ENCODE measurements around the gene GPA33. TPM values are rescaled to one million over a fixed set of nuclear protein-coding genes. Genes with fewer than 3 reads are reported as not detected.

The GPA33 gene
- total and polyA plus RNA-seq, 11 donors = 0.15 to 3.6 (median 1.1) TPM; not detected in 1

GRCh38 chr1:167127236-167127635, 37.1 kb upstream of the GPA33 start:
- TF ChIP-seq POLR2A (IDR thresholded peaks at IDR 0.05) = no peak
- TF ChIP-seq, protein P1, sequence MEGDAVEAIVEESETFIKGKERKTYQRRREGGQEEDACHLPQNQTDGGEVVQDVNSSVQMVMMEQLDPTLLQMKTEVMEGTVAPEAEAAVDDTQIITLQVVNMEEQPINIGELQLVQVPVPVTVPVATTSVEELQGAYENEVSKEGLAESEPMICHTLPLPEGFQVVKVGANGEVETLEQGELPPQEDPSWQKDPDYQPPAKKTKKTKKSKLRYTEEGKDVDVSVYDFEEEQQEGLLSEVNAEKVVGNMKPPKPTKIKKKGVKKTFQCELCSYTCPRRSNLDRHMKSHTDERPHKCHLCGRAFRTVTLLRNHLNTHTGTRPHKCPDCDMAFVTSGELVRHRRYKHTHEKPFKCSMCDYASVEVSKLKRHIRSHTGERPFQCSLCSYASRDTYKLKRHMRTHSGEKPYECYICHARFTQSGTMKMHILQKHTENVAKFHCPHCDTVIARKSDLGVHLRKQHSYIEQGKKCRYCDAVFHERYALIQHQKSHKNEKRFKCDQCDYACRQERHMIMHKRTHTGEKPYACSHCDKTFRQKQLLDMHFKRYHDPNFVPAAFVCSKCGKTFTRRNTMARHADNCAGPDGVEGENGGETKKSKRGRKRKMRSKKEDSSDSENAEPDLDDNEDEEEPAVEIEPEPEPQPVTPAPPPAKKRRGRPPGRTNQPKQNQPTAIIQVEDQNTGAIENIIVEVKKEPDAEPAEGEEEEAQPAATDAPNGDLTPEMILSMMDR (IDR thresholded peaks at IDR 0.05) = no peak
- peaks cover 0 to 7% (median 0%) of the 10 kb centered on the region in 9 donors for H3K27me3 ChIP-seq
- DNase-seq (no peak), ATAC-seq (no peak)
- no peaks in the 10 kb centered on the region for H3K9me3 ChIP-seq
- H3K27ac ChIP-seq = no peak overlapping the region
- intact Hi-C loops (cut with DNase I) = loop anchor here in 2 of 10 donors (5.0 to 10.0 kb wide), 3 partner anchors 60 to 90 kb away; no protein-coding TSS in a partner anchor
- H3K4me3 ChIP-seq = no peak overlapping the region
- peaks cover 0 to 73% (median 12%) of the 10 kb centered on the region in 9 donors for H3K36me3 ChIP-seq
- H3K4me1 ChIP-seq = peaks cover 0 to 11% (median 0%) of the 10 kb centered on the region in 12 donors
- 89 to 96% (median 94%) methylated on average over 5 of the region's 5 CpGs for whole genome bisulfite sequencing, 4 donors

DNA sequence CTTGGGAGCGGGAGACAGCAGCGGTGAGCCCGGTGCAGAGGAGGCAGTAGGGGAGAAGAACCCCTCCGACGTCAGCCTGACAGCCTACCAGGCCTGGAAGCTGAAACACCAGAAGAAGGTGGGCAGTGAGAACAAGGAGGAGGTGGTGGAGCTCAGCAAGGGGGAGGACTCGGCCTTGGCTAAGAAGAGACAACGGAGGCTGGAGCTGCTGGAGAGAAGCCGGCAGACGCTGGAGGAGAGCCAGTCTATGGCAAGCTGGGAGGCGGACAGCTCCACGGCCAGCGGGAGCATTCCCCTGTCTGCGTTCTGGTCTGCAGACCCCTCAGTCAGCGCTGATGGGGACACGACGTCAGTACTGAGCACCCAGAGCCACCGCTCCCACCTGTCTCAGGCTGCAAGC, 36.6 kb upstream of the GPA33 start:
- no peak overlapping the region for H3K27ac ChIP-seq
- peaks cover 0 to 11% (median 0%) of the 10 kb centered on the region in 12 donors for H3K4me1 ChIP-seq
- H3K27me3 ChIP-seq = peaks cover 0 to 7% (median 0%) of the 10 kb centered on the region in 9 donors
- H3K36me3 ChIP-seq = peaks cover 0 to 74% (median 12%) of the 10 kb centered on the region in 9 donors
- DNase-seq (peak in 3 of 5 donors; percentile 32 to 61 (median 32)), ATAC-seq (peak in 3 of 4 donors; percentile 18 to 32 (median 31))
- H3K9me3 ChIP-seq = no peaks in the 10 kb centered on the region
- no peak for TF ChIP-seq POLR2A (IDR thresholded peaks at IDR 0.05)
- TF ChIP-seq, protein P1 (IDR thresholded peaks at IDR 0.05) = no peak
- H3K4me3 ChIP-seq = no peak overlapping the region
- intact Hi-C loops (cut with DNase I) = loop anchor here in 2 of 10 donors (5.0 to 10.0 kb wide), 3 partner anchors 60 to 90 kb away; no protein-coding TSS in a partner anchor
- 65 to 76% (median 74%) methylated on average over 12 to 17 of the region's 17 CpGs for WGBS, 4 donors

GRCh38 chr1:167126317-167126716, 36.1 kb upstream of the GPA33 start:
- DNase-seq (no peak), ATAC-seq (no peak)
- peaks cover 0 to 79% (median 12%) of the 10 kb centered on the region in 9 donors for H3K36me3 ChIP-seq
- H3K9me3 ChIP-seq = no peaks in the 10 kb centered on the region
- H3K27me3 ChIP-seq = peaks cover 0 to 7% (median 0%) of the 10 kb centered on the region in 9 donors
- peaks cover 0 to 10% (median under 1%) of the 10 kb centered on the region in 12 donors for H3K4me1 ChIP-seq
- intact Hi-C loops (cut with DNase I) = loop anchor here in 2 of 10 donors (5.0 to 10.0 kb wide), 3 partner anchors 59 to 91 kb away; no protein-coding TSS in a partner anchor
- TF ChIP-seq POLR2A (IDR thresholded peaks at IDR 0.05) = no peak
- TF ChIP-seq, protein P1 (IDR thresholded peaks at IDR 0.05) = no peak
- no peak overlapping the region for H3K27ac ChIP-seq
- 82 to 91% (median 87%) methylated on average over 25 to 28 of the region's 28 CpGs for WGBS, 4 donors
- no peak overlapping the region for H3K4me3 ChIP-seq

DNA sequence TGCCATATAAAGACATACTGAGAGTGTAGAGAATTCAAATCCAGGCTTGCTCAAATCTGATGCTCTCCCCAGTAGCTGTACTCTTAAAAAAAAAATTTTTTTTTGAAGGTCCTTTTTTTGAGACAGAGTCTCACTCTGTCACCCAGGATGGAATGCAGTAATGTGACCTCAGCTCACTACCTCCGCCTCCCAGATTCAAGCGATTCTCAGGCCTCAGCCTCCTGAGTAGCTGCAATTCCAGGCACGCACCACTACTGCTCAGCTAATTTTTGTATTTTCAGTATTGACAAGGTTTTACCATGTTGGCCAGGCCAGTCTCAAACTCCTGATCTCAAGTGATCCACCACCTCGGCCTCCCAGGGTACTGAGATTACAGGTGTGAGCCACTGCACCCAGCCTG, 32.4 kb upstream of the GPA33 start:
- Histone ChIP-seq H3K9me3 (no peaks in the 10 kb centered on the region), H3K27ac (no peak overlapping the region), H3K36me3 (peaks cover 0 to 89% (median 25%) of the 10 kb centered on the region in 9 donors), H3K27me3 (peaks cover 0 to 7% (median 0%) of the 10 kb centered on the region in 9 donors), H3K4me3 (no peak overlapping the region), H3K4me1 (peaks cover 0 to 23% (median 4%) of the 10 kb centered on the region in 12 donors)
- WGBS, 4 donors = 86 to 91% (median 87%) methylated on average over 4 of the region's 4 CpGs
- TF ChIP-seq, protein P1 (IDR thresholded peaks at IDR 0.05) = no peak
- no peak for TF ChIP-seq POLR2A (IDR thresholded peaks at IDR 0.05)
- ATAC-seq (no peak), DNase-seq (no peak)
- intact Hi-C loops (cut with DNase I) = loop anchor here in 1 of 10 donors (10.0 kb wide), 1 partner anchor 82 kb away; no protein-coding TSS in a partner anchor
